B cell (primary cell): ENCODE data around the gene ZDHHC14. TPM values are rescaled to one million over a fixed set of nuclear protein-coding genes. Genes with fewer than 3 reads are reported as not detected.

Experiments
- ATAC-seq: fragments of 200-7000 bp; cut with Tn5 transposase; one replicate; pipeline ENCODE4 v1.10.0; 2021; ENCODE audit warnings: low read depth, mild to moderate bottlenecking, moderate number of reproducible peaks, moderate library complexity
- CTCF ChIA-PET: fragments of 350-600 bp; sonication (Branson Sonifier 250); formaldehyde crosslinking; loops from one replicate; lab custom pipeline; 2021; ENCODE audit warnings: antibody characterized with exemption, inconsistent platforms; lab: Charles Lee
- POLR2A ChIA-PET: fragments of 350-600 bp; sonication (Branson Sonifier 250); formaldehyde crosslinking; loops from one replicate; lab custom pipeline; 2021; ENCODE audit warnings: antibody characterized with exemption; lab: Charles Lee
- DNase-seq: peaks from one replicate; pipeline ENCODE4 v3.0.0; 2013
- H2AFZ ChIP-seq: 2 replicates; pipeline ENCODE4 v1.6.1; 2012; ENCODE audit warnings: mild to moderate bottlenecking, low read depth, low read length; ENCODE audit not compliant: insufficient read depth, poor library complexity, severe bottlenecking
- H3K27ac ChIP-seq, 2 donors: 1 replicate in 1 of 2; 2 replicates in 1 of 2; pipeline ENCODE4 v1.5.1; 2012 to 2013; ENCODE audit warnings: low read length in 2 of 2, mild to moderate bottlenecking in 2 of 2, moderate library complexity in 1 of 2
- H3K27me3 ChIP-seq, 4 experiments: fragments of 200-600 bp in 1 of 4; sonication (generic) in 1 of 4; replicated peaks in 1 of 4; 1 replicate in 2 of 4; 2 replicates in 2 of 4; pipeline versions ENCODE4 v1.6.1 to v1.7.0; 2013 to 2016; ENCODE audit warnings: low read length in 3 of 4, mild to moderate bottlenecking in 2 of 4, mixed read lengths in 1 of 4, moderate library complexity in 1 of 4; ENCODE audit not compliant: insufficient read depth in 4 of 4, control insufficient read depth in 3 of 4; ENCODE audit errors: control extremely low read depth in 1 of 4
- H3K36me3 ChIP-seq, 2 experiments: replicated peaks in 1 of 2; 1 replicate in 1 of 2; 2 replicates in 1 of 2; pipeline versions ENCODE4 v1.6.1 to v1.7.1; 2013; ENCODE audit warnings: low read length in 1 of 2; ENCODE audit not compliant: insufficient read depth in 2 of 2, control insufficient read depth in 1 of 2; ENCODE audit errors: control extremely low read depth in 1 of 2, extremely low read depth in 1 of 2
- H3K4me1 ChIP-seq, 2 donors: fragments of 200-600 bp in 1 of 2; sonication (generic) in 1 of 2; 1 replicate in 1 of 2; 2 replicates in 1 of 2; pipeline versions ENCODE4 v1.5.1 to v1.6.1; 2013 to 2017; ENCODE audit warnings: low read length in 2 of 2; ENCODE audit not compliant: control insufficient read depth in 2 of 2, insufficient read depth in 2 of 2
- H3K4me2 ChIP-seq: replicated peaks from 2 replicates; pipeline ENCODE3; 2012; ENCODE audit warnings: mild to moderate bottlenecking, low read depth, low read length; ENCODE audit not compliant: poor library complexity, severe bottlenecking
- H3K4me3 ChIP-seq, 5 experiments: fragments of 200-600 bp in 1 of 5; sonication (generic) in 1 of 5; 1 replicate in 3 of 5; 2 replicates in 2 of 5; pipeline versions ENCODE4 v1.5.1 to v1.7.0; 2011 to 2016; ENCODE audit warnings: low read length in 4 of 5, mild to moderate bottlenecking in 4 of 5, low read depth in 2 of 5, control low read depth in 1 of 5, moderate library complexity in 1 of 5; ENCODE audit not compliant: insufficient read depth in 1 of 5; ENCODE audit errors: control extremely low read depth in 1 of 5, extremely low read depth in 1 of 5
- H3K79me2 ChIP-seq: fragments of 200-600 bp; sonication (generic); one replicate; pipeline ENCODE4 v1.6.0; 2016; ENCODE audit warnings: low read length; ENCODE audit not compliant: control insufficient read depth, insufficient read depth
- H3K9ac ChIP-seq: fragments of 200-600 bp; sonication (generic); 2 replicates; pipeline ENCODE4 v1.6.1; 2017; ENCODE audit warnings: mild to moderate bottlenecking, low read length, moderate library complexity
- H3K9me3 ChIP-seq, 3 donors: one replicate each; pipeline versions ENCODE4 v1.6.1 to v1.7.1; 2013; ENCODE audit warnings: low read length in 2 of 3; ENCODE audit not compliant: control insufficient read depth in 2 of 3, insufficient read depth in 1 of 3; ENCODE audit errors: control extremely low read depth in 1 of 3
- H4K20me1 ChIP-seq: 2 replicates; pipeline ENCODE4 v1.6.0; 2012; ENCODE audit warnings: mild to moderate bottlenecking, low read length; ENCODE audit not compliant: insufficient read depth, control insufficient read depth, poor library complexity, severe bottlenecking
- H3K27ac Mint-ChIP-seq: one replicate; pipeline ENCODE4 v1.8.0; 2021; ENCODE audit warnings: mixed read lengths
- H3K27me3 Mint-ChIP-seq: one replicate; pipeline ENCODE4 v1.8.0; 2021; ENCODE audit warnings: mixed read lengths
- H3K4me1 Mint-ChIP-seq: one replicate; pipeline ENCODE4 v1.8.0; 2021; ENCODE audit warnings: mixed read lengths
- H3K4me3 Mint-ChIP-seq: one replicate; pipeline ENCODE4 v1.8.0; 2021; ENCODE audit warnings: mixed read lengths
- H3K9me3 Mint-ChIP-seq: one replicate; pipeline ENCODE4 v1.8.0; 2022; ENCODE audit warnings: mixed read lengths; ENCODE audit not compliant: insufficient read depth
- CTCF ChIP-seq: fragments of 200-600 bp; IDR thresholded peaks from one replicate; pipeline ENCODE4 v1.8.0; 2022; ENCODE audit warnings: antibody characterized with exemption, mild to moderate bottlenecking
- EZH2 ChIP-seq: IDR thresholded peaks from 2 replicates; pipeline ENCODE4 v1.6.1; 2012; ENCODE audit warnings: borderline replicate concordance, low read depth, mild to moderate bottlenecking, moderate library complexity, low read length; ENCODE audit not compliant: insufficient read depth, poor library complexity, severe bottlenecking
- WGBS: methylation state at CpG from one replicate; pipeline ENCODE4 v1.1.5; 2013; ENCODE audit warnings: missing lambda C conversion rate; ENCODE audit not compliant: insufficient coverage; 5-methylcytosine and 5-hydroxymethylcytosine counted together
- intact Hi-C: fragments of 100-400 bp; cut with micrococcal nuclease; formaldehyde crosslinking; loops from one replicate; pipeline ENCODE4 v1.10.0; 2022
- polyA plus RNA-seq: library from polyadenylated mRNA; depleted of rRNA; stranded (reverse); fragments of >200 nt; gene quantifications from 2 replicates; pipeline ENCODE4 v1.2.3, GENCODE V29; 2012
- total RNA-seq, 2 donors: library from RNA; stranded (reverse); fragments of 120-200 nt in 1 of 2; gene quantifications; 1 replicate in 1 of 2; 2 replicates in 1 of 2; pipeline versions ENCODE4 v1.2.3 to v1.2.4, GENCODE V29; 2013 to 2022

Gene ZDHHC14
- total and polyA plus RNA-seq, 2 donors (not counting 1 experiment from before 2014, with no cell fraction given) = 8.8 to 50.4 TPM

GRCh38 chr6:157602521-157603295 lies 221.7 kb downstream of the ZDHHC14 start:
- no peak overlapping the region for H3K9ac ChIP-seq
- H3K36me3 ChIP-seq = no peaks in the 10 kb centered on the region
- intact Hi-C loops = no loop called here
- H3K4me1 ChIP-seq = peaks cover 33 to 55% of the 10 kb centered on the region in 2 donors
- CTCF ChIA-PET = interaction anchor here (1.0 to 1.3 kb wide), 2 partner anchors 10 to 45 kb away, joined by 3 read pairs; no protein-coding TSS in a partner anchor
- no peak for TF ChIP-seq CTCF
- TF ChIP-seq EZH2 = no peak
- peaks cover 63% of the 10 kb centered on the region for H3K4me1 Mint-ChIP-seq
- POLR2A ChIA-PET = interaction anchor here (0.7 kb wide), 2 partner anchors 198 to 246 kb away, joined by 3 to 4 read pairs; no protein-coding TSS in a partner anchor
- no peaks in the 10 kb centered on the region for H3K27me3 Mint-ChIP-seq
- H3K27ac Mint-ChIP-seq = peak overlapping the region; percentile 32
- ATAC-seq = no peak
- no peak for DNase-seq
- no peak overlapping the region for H3K27ac ChIP-seq
- H2AFZ ChIP-seq = no peak overlapping the region
- H3K9me3 ChIP-seq = peaks cover 0 to 3% (median 0%) of the 10 kb centered on the region in 3 donors
- no peak overlapping the region for H3K4me2 ChIP-seq
- H4K20me1 ChIP-seq = no peaks in the 10 kb centered on the region
- 92% methylated on average over 12 of the region's 18 CpGs for WGBS
- H3K4me3 ChIP-seq = no peak overlapping the region
- H3K27me3 ChIP-seq = no peaks in the 10 kb centered on the region
- no peaks in the 10 kb centered on the region for H3K9me3 Mint-ChIP-seq
- no peak overlapping the region for H3K4me3 Mint-ChIP-seq
- no peaks in the 10 kb centered on the region for H3K79me2 ChIP-seq

GRCh38 chr6:157603314-157603940 lies 222.4 kb downstream of the ZDHHC14 start:
- TF ChIP-seq EZH2 (no peak), CTCF (no peak)
- 96% methylated on average over 10 of the region's 13 CpGs for WGBS
- H3K4me1 ChIP-seq = peaks cover 35 to 55% of the 10 kb centered on the region in 2 donors

More at GRCh38 chr6:157603314-157603940, 222.4 kb downstream of the ZDHHC14 start:
- Mint-ChIP-seq H3K9me3 (no peaks in the 10 kb centered on the region), H3K27me3 (no peaks in the 10 kb centered on the region), H3K27ac (peak overlapping the region; percentile 37), H3K4me3 (no peak overlapping the region), H3K4me1 (peaks cover 64% of the 10 kb centered on the region)
- Histone ChIP-seq H3K36me3 (no peaks in the 10 kb centered on the region), H4K20me1 (no peaks in the 10 kb centered on the region), H3K27me3 (no peaks in the 10 kb centered on the region), H3K27ac (no peak overlapping the region), H3K9ac (no peak overlapping the region), H3K9me3 (peaks cover 0 to 3% (median 0%) of the 10 kb centered on the region in 3 donors), H3K4me2 (no peak overlapping the region), H3K79me2 (no peaks in the 10 kb centered on the region), H2AFZ (no peak overlapping the region), H3K4me3 (no peak overlapping the region)
- no peak for DNase-seq
- intact Hi-C loops = no loop called here
- POLR2A ChIA-PET = interaction anchor here (0.6 kb wide), 1 partner anchor 11 kb away, joined by 3 read pairs; no protein-coding TSS in a partner anchor
- no peak for ATAC-seq
- CTCF ChIA-PET = interaction anchor here (1.0 to 1.3 kb wide), 2 partner anchors 9 to 45 kb away, joined by 3 read pairs; no protein-coding TSS in a partner anchor
